Tibial nerve (tissue), 3 donors: Measurements from ENCODE around the gene GAS5.

ENCODE experiments used
- POLR2A ChIP-seq, 2 donors: fragments of 450-650 bp; IDR thresholded peaks; one replicate each; pipeline ENCODE4 v1.6.1; 2017; ENCODE audit warnings: antibody characterized with exemption in 2 of 2, mild to moderate bottlenecking in 2 of 2, moderate library complexity in 2 of 2
- TF ChIP-seq, protein P1 (sequence below), 5 experiments: fragments of 200-600 bp in 3 of 5; fragments of 450-650 bp in 2 of 5; sonication (generic) in 3 of 5; IDR thresholded peaks; one replicate each; pipeline ENCODE4 v1.5.1; 2016 to 2019; ENCODE audit warnings: antibody characterized with exemption in 5 of 5, mild to moderate bottlenecking in 3 of 5, moderate library complexity in 2 of 5

DNA sequence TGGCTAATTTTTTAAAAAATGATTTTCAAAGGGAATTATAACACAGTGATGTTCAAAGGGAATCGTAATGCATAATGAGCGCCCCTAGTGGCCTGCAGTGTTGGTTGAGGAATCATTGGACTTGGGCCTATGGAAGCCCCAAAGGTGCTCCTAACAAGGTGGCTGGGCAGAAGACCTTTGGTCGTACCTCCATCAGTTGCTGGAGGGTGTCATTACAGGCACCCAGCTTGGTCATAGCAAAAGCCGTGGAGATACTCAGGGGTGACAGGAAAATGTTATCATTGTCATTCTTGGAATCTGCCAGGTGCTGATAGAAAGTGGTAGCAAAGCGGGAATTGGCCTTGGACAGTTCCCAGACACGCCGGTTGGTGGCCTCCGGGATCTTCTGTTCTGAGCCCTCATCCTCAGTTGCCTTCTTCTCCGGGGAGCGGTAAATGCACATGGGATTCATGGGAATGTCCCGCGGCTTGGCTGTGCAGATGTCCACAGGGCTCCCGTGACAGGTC lies 46.6 kb upstream of the GAS5 start:
- TF ChIP-seq, protein P1, sequence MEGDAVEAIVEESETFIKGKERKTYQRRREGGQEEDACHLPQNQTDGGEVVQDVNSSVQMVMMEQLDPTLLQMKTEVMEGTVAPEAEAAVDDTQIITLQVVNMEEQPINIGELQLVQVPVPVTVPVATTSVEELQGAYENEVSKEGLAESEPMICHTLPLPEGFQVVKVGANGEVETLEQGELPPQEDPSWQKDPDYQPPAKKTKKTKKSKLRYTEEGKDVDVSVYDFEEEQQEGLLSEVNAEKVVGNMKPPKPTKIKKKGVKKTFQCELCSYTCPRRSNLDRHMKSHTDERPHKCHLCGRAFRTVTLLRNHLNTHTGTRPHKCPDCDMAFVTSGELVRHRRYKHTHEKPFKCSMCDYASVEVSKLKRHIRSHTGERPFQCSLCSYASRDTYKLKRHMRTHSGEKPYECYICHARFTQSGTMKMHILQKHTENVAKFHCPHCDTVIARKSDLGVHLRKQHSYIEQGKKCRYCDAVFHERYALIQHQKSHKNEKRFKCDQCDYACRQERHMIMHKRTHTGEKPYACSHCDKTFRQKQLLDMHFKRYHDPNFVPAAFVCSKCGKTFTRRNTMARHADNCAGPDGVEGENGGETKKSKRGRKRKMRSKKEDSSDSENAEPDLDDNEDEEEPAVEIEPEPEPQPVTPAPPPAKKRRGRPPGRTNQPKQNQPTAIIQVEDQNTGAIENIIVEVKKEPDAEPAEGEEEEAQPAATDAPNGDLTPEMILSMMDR (IDR thresholded peaks at IDR 0.05), result peak in 2 of 5 experiments; percentile 2 to 15
- no peak for TF ChIP-seq POLR2A (IDR thresholded peaks at IDR 0.05)
